ENCODE results near the gene PHYKPL.

The PHYKPL gene

DNA sequence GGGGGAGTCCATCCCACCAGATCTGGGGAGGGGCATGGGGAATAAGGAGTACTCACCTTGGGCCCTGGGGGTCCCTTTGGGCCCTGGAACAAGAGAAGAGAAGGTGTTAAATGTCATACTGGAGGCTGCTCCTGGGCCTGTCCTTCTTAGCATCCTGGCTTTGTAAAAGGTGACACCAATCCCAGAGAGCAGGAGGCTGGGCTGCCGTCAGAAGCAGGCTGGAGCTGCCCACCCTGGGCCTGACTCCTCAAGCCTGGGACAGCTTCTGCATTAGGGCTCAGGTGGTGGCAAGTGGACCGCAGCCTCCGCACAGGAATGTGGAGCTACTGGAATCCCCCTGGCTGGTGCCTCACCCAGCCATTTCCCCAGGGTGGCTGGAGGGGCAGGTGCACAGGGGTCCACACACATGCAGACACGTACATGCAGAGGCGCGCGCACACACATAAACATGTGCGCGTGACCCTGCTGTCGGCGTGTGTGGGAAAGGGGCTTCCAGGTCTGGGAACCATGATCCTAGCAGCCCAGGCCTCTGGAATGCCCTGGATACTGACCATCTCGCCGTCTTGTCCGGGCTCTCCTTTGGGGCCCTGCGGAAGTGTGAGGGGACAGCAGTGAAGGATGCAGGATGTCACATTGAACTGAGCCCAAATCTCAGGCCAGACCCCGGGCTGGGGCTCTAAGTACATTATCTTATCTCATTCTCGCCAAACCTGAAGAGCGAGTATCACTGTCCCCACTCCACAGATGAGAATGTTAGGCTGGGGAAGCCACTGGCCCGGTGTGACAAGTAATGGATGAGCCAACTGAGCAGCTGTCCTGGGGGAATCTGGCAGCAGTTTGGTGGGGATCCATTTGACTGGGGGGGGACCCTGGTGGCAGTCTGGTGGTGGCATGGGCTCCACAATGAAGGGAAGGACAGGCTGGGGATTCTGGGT lies 29.3 kb upstream of the PHYKPL start:
- no peak for DNase-seq (ENCODE audit: low read depth in 1 of 2, low spot score in 1 of 2)
- Histone ChIP-seq H3K27ac (replicated peaks) (no peak overlapping the region), H3K4me3 (replicated peaks; ENCODE audit: insufficient read depth, low read length) (no peak overlapping the region), H3K27me3 (ENCODE audit: insufficient read depth, poor library complexity, severe bottlenecking) (no peaks in the 10 kb centered on the region)
- TF ChIP-seq SPI1 (IDR thresholded peaks at IDR 0.05; ENCODE audit: borderline replicate concordance, low read depth) (no peak), GABPA (IDR thresholded peaks at IDR 0.05; ENCODE audit: low read depth) (no peak), POLR2AphosphoS5 (IDR thresholded peaks at IDR 0.05; ENCODE audit: low read depth) (no peak)
- TF ChIP-seq, protein P1, sequence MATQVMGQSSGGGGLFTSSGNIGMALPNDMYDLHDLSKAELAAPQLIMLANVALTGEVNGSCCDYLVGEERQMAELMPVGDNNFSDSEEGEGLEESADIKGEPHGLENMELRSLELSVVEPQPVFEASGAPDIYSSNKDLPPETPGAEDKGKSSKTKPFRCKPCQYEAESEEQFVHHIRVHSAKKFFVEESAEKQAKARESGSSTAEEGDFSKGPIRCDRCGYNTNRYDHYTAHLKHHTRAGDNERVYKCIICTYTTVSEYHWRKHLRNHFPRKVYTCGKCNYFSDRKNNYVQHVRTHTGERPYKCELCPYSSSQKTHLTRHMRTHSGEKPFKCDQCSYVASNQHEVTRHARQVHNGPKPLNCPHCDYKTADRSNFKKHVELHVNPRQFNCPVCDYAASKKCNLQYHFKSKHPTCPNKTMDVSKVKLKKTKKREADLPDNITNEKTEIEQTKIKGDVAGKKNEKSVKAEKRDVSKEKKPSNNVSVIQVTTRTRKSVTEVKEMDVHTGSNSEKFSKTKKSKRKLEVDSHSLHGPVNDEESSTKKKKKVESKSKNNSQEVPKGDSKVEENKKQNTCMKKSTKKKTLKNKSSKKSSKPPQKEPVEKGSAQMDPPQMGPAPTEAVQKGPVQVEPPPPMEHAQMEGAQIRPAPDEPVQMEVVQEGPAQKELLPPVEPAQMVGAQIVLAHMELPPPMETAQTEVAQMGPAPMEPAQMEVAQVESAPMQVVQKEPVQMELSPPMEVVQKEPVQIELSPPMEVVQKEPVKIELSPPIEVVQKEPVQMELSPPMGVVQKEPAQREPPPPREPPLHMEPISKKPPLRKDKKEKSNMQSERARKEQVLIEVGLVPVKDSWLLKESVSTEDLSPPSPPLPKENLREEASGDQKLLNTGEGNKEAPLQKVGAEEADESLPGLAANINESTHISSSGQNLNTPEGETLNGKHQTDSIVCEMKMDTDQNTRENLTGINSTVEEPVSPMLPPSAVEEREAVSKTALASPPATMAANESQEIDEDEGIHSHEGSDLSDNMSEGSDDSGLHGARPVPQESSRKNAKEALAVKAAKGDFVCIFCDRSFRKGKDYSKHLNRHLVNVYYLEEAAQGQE (IDR thresholded peaks at IDR 0.05; ENCODE audit: insufficient replicate concordance, low read depth) = no peak
- TF ChIP-seq, protein P2, sequence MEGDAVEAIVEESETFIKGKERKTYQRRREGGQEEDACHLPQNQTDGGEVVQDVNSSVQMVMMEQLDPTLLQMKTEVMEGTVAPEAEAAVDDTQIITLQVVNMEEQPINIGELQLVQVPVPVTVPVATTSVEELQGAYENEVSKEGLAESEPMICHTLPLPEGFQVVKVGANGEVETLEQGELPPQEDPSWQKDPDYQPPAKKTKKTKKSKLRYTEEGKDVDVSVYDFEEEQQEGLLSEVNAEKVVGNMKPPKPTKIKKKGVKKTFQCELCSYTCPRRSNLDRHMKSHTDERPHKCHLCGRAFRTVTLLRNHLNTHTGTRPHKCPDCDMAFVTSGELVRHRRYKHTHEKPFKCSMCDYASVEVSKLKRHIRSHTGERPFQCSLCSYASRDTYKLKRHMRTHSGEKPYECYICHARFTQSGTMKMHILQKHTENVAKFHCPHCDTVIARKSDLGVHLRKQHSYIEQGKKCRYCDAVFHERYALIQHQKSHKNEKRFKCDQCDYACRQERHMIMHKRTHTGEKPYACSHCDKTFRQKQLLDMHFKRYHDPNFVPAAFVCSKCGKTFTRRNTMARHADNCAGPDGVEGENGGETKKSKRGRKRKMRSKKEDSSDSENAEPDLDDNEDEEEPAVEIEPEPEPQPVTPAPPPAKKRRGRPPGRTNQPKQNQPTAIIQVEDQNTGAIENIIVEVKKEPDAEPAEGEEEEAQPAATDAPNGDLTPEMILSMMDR (IDR thresholded peaks at IDR 0.05; ENCODE audit: insufficient read depth, low read length) = no peak

DNA sequence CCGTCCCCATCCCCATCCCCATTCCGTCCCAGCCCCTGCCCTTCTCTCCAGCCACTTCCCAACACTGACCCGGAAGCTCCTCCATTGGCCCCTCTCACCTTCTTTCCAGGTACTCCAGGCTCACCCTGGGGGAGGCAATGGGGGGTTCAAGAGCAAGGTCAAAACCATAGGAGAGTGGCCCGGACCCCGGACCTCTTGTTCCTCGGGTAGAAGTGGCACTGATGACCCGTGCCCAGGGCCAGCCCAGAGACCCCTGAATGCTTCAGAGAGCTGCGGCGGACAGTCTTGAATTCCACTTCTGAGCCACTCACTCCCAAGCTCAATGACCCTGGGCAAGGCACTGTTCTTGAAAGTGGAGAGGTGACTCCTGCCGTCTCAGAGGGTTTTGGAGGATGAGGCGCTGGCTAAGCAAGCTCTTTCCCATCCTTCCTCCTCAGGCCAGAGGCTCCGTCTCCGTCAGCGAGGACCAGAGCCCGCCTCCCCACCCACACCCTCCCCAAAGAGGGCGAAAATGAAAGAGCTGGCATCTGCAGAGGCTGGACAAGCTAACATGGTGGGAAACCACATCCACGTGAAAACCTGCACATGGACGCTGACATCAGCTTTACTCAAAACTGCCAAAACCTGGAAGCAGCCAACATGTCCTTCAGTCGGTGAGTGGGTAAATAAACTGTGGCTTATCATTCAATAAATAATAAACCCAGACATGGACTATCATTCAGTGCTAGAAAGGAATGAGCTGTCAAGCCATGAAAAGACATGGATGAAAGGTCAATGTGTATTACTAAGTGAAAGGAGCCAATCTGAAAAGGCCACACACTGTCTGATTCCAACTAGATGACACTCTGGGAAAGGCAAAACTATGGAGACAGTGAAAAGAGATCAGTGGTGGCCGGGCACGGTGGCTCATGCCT lies 27.3 kb upstream of the PHYKPL start:
- Histone ChIP-seq H3K4me3 (replicated peaks; ENCODE audit: insufficient read depth, low read length) (no peak overlapping the region), H3K27me3 (ENCODE audit: insufficient read depth, poor library complexity, severe bottlenecking) (no peaks in the 10 kb centered on the region), H3K27ac (replicated peaks) (no peak overlapping the region)
- TF ChIP-seq, protein P2 (IDR thresholded peaks at IDR 0.05; ENCODE audit: insufficient read depth, low read length) = no peak
- TF ChIP-seq POLR2AphosphoS5 (IDR thresholded peaks at IDR 0.05; ENCODE audit: low read depth) (no peak), GABPA (IDR thresholded peaks at IDR 0.05; ENCODE audit: low read depth) (no peak)
- TF ChIP-seq, protein P1 (IDR thresholded peaks at IDR 0.05; ENCODE audit: insufficient replicate concordance, low read depth) = no peak
- no peak for DNase-seq (ENCODE audit: low read depth in 1 of 2, low spot score in 1 of 2)

DNA sequence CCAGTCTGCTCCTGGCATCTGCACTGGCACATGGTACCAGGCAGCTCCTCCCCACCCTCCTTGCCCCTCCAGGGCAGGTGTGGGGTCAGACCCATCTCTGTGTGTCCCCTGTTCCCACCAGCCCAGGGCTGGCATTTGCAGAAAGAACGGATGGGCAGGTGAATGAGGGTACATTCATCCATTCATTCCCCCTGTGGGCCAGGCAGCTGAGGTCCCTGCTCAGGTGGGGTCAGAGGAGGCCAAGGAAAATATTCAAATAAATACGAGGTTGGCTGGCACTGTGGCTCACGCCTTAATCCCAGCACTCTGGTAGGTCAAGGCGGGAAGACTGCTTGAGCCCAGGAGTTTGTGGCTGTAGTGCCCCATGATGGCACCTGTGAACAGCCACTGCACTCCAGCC lies 25.0 kb upstream of the PHYKPL start:
- TF ChIP-seq, protein P2 (IDR thresholded peaks at IDR 0.05; ENCODE audit: insufficient read depth, low read length) = no peak
- TF ChIP-seq GABPA (IDR thresholded peaks at IDR 0.05; ENCODE audit: low read depth) = no peak
- TF ChIP-seq, protein P1 (IDR thresholded peaks at IDR 0.05; ENCODE audit: insufficient replicate concordance, low read depth) = no peak
- Histone ChIP-seq H3K4me3 (replicated peaks; ENCODE audit: insufficient read depth, low read length) (no peak overlapping the region), H3K27me3 (ENCODE audit: insufficient read depth, poor library complexity, severe bottlenecking) (no peaks in the 10 kb centered on the region), H3K27ac (replicated peaks) (no peak overlapping the region)
- DNase-seq (ENCODE audit: low read depth in 1 of 2, low spot score in 1 of 2) = no peak
